ENCODE measurements around the gene KLK15.

Gene KLK15

GRCh38 chr19:50797781-50798658 lies 35.4 kb downstream of the KLK15 start:
- in situ Hi-C loops (cut with MboI; ENCODE audit: low sequenced_read_pairs), result loop anchor here (25.0 kb wide), 1 partner anchor 436 kb away; the partner anchor contains the start of gene NAPSA

GRCh38 chr19:50797429-50797780 lies 36.0 kb downstream of the KLK15 start:
- in situ Hi-C loops (cut with MboI; ENCODE audit: low sequenced_read_pairs), result loop anchor here (25.0 kb wide), 1 partner anchor 435 kb away; the partner anchor contains the start of gene NAPSA

- in situ Hi-C loops (cut with MboI; ENCODE audit: low sequenced_read_pairs), result loop anchor here (25.0 kb wide), 1 partner anchor 435 kb away; the partner anchor contains the start of gene NAPSA
These were observed 36.5 kb downstream of the KLK15 start for GRCh38 chr19:50796634-50797428.

GRCh38 chr19:50796128-50796633 lies 37.2 kb downstream of the KLK15 start:
- in situ Hi-C loops (cut with MboI; ENCODE audit: low sequenced_read_pairs), result loop anchor here (25.0 kb wide), 1 partner anchor 434 kb away; the partner anchor contains the start of gene NAPSA

- in situ Hi-C loops (cut with MboI; ENCODE audit: low sequenced_read_pairs), result loop anchor here (25.0 kb wide), 1 partner anchor 433 kb away; the partner anchor contains the start of gene NAPSA
These were observed 37.7 kb downstream of the KLK15 start for GRCh38 chr19:50795664-50796073.

- in situ Hi-C loops (cut with MboI; ENCODE audit: low sequenced_read_pairs), result loop anchor here (25.0 kb wide), 1 partner anchor 433 kb away; the partner anchor contains the start of gene NAPSA
These were observed 38.3 kb downstream of the KLK15 start for GRCh38 chr19:50794876-50795663.

- in situ Hi-C loops (cut with MboI; ENCODE audit: low sequenced_read_pairs), result loop anchor here (25.0 kb wide), 1 partner anchor 432 kb away; the partner anchor contains the start of gene NAPSA
These were observed 39.1 kb downstream of the KLK15 start for GRCh38 chr19:50794074-50794875.

- in situ Hi-C loops (cut with MboI; ENCODE audit: low sequenced_read_pairs), result loop anchor here (25.0 kb wide), 1 partner anchor 431 kb away; the partner anchor contains the start of gene NAPSA
These were observed 39.8 kb downstream of the KLK15 start for GRCh38 chr19:50793558-50794065.

GRCh38 chr19:50792272-50793250 lies 40.8 kb downstream of the KLK15 start:
- in situ Hi-C loops (cut with MboI; ENCODE audit: low sequenced_read_pairs), result loop anchor here (25.0 kb wide), 1 partner anchor 430 kb away; the partner anchor contains the start of gene NAPSA

GRCh38 chr19:50791594-50792271 lies 41.6 kb downstream of the KLK15 start:
- in situ Hi-C loops (cut with MboI; ENCODE audit: low sequenced_read_pairs), result loop anchor here (25.0 kb wide), 1 partner anchor 429 kb away; the partner anchor contains the start of gene NAPSA

- in situ Hi-C loops (cut with MboI; ENCODE audit: low sequenced_read_pairs), result loop anchor here (25.0 kb wide), 1 partner anchor 429 kb away; the partner anchor contains the start of gene NAPSA
These were observed 42.4 kb downstream of the KLK15 start for GRCh38 chr19:50790922-50791467.

- in situ Hi-C loops (cut with MboI; ENCODE audit: low sequenced_read_pairs), result loop anchor here (25.0 kb wide), 1 partner anchor 428 kb away; the partner anchor contains the start of gene NAPSA
These were observed 43.0 kb downstream of the KLK15 start, which contains the start of gene ACP4 for GRCh38 chr19:50790396-50790795. TSS of gene ACP4 (plus strand) at chr19:50790415. CDS start at chr19:50790415, 0 bp downstream.

GRCh38 chr19:50785329-50785728 lies 48.0 kb downstream of the KLK15 start:
- in situ Hi-C loops (cut with MboI; ENCODE audit: low sequenced_read_pairs), result loop anchor here (10.0 to 25.0 kb wide), 2 partner anchors 251 to 423 kb away; partner anchors contain the start of gene NAPSA

GRCh38 chr19:50784710-50785109 lies 48.7 kb downstream of the KLK15 start:
- in situ Hi-C loops (cut with MboI; ENCODE audit: low sequenced_read_pairs), result loop anchor here (10.0 to 25.0 kb wide), 2 partner anchors 250 to 422 kb away; partner anchors contain the start of gene NAPSA

- in situ Hi-C loops (cut with MboI; ENCODE audit: low sequenced_read_pairs), result loop anchor here (10.0 to 25.0 kb wide), 2 partner anchors 249 to 421 kb away; partner anchors contain the start of gene NAPSA
These were observed 49.6 kb downstream of the KLK15 start for GRCh38 chr19:50783848-50784152.

GRCh38 chr19:50780753-50781435 lies 52.5 kb downstream of the KLK15 start:
- in situ Hi-C loops (cut with MboI; ENCODE audit: low sequenced_read_pairs), result loop anchor here (10.0 to 25.0 kb wide), 2 partner anchors 246 to 419 kb away; partner anchors contain the start of gene NAPSA
